Loucy (cell line): ENCODE data around the gene DROSHA.

Source experiments
- H2AFZ ChIP-seq: fragments of 200-600 bp; sonication (generic); 2 replicates; pipeline ENCODE4 v1.6.0; 2016; ENCODE audit warnings: antibody characterized with exemption, mild to moderate bottlenecking, low read length, moderate library complexity
- H3F3A ChIP-seq: fragments of 200-600 bp; 2 replicates; pipeline ENCODE4 v1.6.0; 2016; ENCODE audit warnings: antibody characterized with exemption, low read depth, mild to moderate bottlenecking
- H3K27me3 ChIP-seq: fragments of 200-600 bp; sonication (generic); 2 replicates; pipeline ENCODE4 v1.6.1; 2014; ENCODE audit warnings: low read length, mild to moderate bottlenecking; ENCODE audit not compliant: insufficient read depth, poor library complexity, severe bottlenecking
- H3K36me3 ChIP-seq: fragments of 200-600 bp; sonication (generic); 2 replicates; pipeline ENCODE4 v1.6.1; 2016; ENCODE audit warnings: low read length; ENCODE audit not compliant: insufficient read depth
- H3K4me1 ChIP-seq: fragments of 200-600 bp; sonication (generic); 2 replicates; pipeline ENCODE4 v1.5.1; 2014; ENCODE audit warnings: low read length, mild to moderate bottlenecking; ENCODE audit not compliant: insufficient read depth, poor library complexity, severe bottlenecking
- H3K4me2 ChIP-seq: fragments of 200-600 bp; sonication (generic); 2 replicates; pipeline ENCODE4 v1.6.0; 2014; ENCODE audit warnings: antibody characterized with exemption, low read length, low read depth, mild to moderate bottlenecking; ENCODE audit not compliant: poor library complexity, severe bottlenecking
- H3K4me3 ChIP-seq: fragments of 200-600 bp; sonication (generic); 2 replicates; pipeline ENCODE4 v1.5.1; 2014; ENCODE audit warnings: low read length, mild to moderate bottlenecking, mixed read lengths; ENCODE audit not compliant: poor library complexity, severe bottlenecking
- H3K79me2 ChIP-seq: fragments of 200-600 bp; sonication (generic); 2 replicates; pipeline ENCODE4 v1.6.1; 2014; ENCODE audit warnings: low read length; ENCODE audit not compliant: insufficient read depth
- H3K9ac ChIP-seq: fragments of 200-600 bp; sonication (generic); 2 replicates; pipeline ENCODE4 v1.6.0; 2014; ENCODE audit warnings: mild to moderate bottlenecking, low read depth, low read length, moderate library complexity; ENCODE audit not compliant: poor library complexity, severe bottlenecking
- H3K9me2 ChIP-seq: fragments of 200-600 bp; sonication (generic); replicated peaks from 2 replicates; pipeline ENCODE4 v1.6.1; 2016; ENCODE audit warnings: low read depth, low read length, mixed read lengths
- H3K9me3 ChIP-seq: fragments of 200-600 bp; sonication (generic); 2 replicates; pipeline ENCODE4 v1.6.1; 2014; ENCODE audit warnings: mild to moderate bottlenecking, antibody characterized with exemption, low read length, low read depth; ENCODE audit not compliant: insufficient read depth
- H4K20me1 ChIP-seq: fragments of 200-600 bp; sonication (generic); 2 replicates; pipeline ENCODE4 v1.6.0; 2014; ENCODE audit warnings: antibody characterized with exemption, low read length, mild to moderate bottlenecking; ENCODE audit not compliant: insufficient read depth, poor library complexity, severe bottlenecking
- EZH2phosphoT487 ChIP-seq: fragments of 200-600 bp; IDR thresholded peaks from 2 replicates; pipeline ENCODE4 v1.6.1; 2018; ENCODE audit warnings: antibody characterized with exemption, mild to moderate bottlenecking, moderate library complexity, borderline replicate concordance
- TF ChIP-seq, protein P1 (sequence below): fragments of 200-600 bp; sonication (generic); conservative IDR thresholded peaks from 2 replicates; pipeline ENCODE4 v1.5.1; 2014; ENCODE audit warnings: mild to moderate bottlenecking, antibody characterized with exemption, low read length

Gene DROSHA

DNA sequence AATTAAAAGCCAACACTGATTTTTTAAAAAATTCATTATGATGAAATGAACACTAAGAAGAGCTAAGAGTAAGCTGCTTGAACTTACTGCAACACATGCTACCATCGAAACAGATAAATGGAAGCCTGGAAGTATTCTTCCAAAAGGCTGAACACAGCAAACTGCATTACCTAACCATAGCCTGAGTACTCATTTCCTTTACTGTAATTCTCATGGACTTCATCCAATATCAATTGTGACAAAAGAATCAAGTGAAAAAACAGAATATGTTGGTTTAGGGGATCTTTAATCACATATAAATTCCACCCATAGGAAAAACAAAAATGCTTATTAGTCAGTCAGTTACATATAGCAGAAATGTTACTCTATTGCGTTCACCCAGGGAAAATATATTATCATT, 68.5 kb downstream of the DROSHA start:
- no peaks in the 10 kb centered on the region for H3K79me2 ChIP-seq
- TF ChIP-seq, protein P1, sequence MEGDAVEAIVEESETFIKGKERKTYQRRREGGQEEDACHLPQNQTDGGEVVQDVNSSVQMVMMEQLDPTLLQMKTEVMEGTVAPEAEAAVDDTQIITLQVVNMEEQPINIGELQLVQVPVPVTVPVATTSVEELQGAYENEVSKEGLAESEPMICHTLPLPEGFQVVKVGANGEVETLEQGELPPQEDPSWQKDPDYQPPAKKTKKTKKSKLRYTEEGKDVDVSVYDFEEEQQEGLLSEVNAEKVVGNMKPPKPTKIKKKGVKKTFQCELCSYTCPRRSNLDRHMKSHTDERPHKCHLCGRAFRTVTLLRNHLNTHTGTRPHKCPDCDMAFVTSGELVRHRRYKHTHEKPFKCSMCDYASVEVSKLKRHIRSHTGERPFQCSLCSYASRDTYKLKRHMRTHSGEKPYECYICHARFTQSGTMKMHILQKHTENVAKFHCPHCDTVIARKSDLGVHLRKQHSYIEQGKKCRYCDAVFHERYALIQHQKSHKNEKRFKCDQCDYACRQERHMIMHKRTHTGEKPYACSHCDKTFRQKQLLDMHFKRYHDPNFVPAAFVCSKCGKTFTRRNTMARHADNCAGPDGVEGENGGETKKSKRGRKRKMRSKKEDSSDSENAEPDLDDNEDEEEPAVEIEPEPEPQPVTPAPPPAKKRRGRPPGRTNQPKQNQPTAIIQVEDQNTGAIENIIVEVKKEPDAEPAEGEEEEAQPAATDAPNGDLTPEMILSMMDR = no peak
- no peak for TF ChIP-seq EZH2phosphoT487
- no peak overlapping the region for H3K4me2 ChIP-seq
- H3K9ac ChIP-seq = no peak overlapping the region
- H3K4me1 ChIP-seq = no peaks in the 10 kb centered on the region
- H3K9me2 ChIP-seq = no peaks in the 10 kb centered on the region
- no peak overlapping the region for H3K4me3 ChIP-seq
- H4K20me1 ChIP-seq = no peaks in the 10 kb centered on the region
- H3K36me3 ChIP-seq = peaks cover 83% of the 10 kb centered on the region
- no peaks in the 10 kb centered on the region for H3K27me3 ChIP-seq
- 0 out of 2 replicates have a peak, but pooled peaks cover 3% of the 10 kb centered on the region for H3K9me3 ChIP-seq
- H2AFZ ChIP-seq = no peak overlapping the region
- H3F3A ChIP-seq = no peaks in the 10 kb centered on the region

DNA sequence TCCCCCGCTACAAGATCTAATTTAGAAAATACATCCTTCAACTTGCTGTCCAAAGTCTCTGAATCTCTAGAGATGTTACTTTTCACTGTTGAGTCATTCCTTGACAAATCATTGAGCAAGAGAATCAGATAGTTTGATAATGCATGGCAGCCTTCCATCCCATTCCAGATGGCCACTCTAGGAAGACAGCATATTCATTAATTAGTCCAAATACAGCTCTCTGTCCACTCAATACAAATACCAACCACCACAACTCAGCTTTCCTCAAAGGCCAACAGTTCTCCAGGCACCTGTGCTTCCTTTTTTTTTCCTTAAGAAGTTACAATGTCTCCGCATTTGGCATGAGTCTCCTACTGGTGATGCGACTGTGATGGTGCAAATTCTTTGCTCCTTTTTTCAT, 72.3 kb downstream of the DROSHA start:
- TF ChIP-seq EZH2phosphoT487 = no peak
- TF ChIP-seq, protein P1 = no peak
- H4K20me1 ChIP-seq = no peaks in the 10 kb centered on the region
- 0 out of 2 replicates have a peak, but pooled peaks cover 3% of the 10 kb centered on the region for H3K9me3 ChIP-seq
- no peaks in the 10 kb centered on the region for H3F3A ChIP-seq
- H3K9me2 ChIP-seq = no peaks in the 10 kb centered on the region
- peaks cover 66% of the 10 kb centered on the region for H3K36me3 ChIP-seq
- no peaks in the 10 kb centered on the region for H3K27me3 ChIP-seq
- no peak overlapping the region for H2AFZ ChIP-seq
- H3K9ac ChIP-seq = no peak overlapping the region
- H3K79me2 ChIP-seq = no peaks in the 10 kb centered on the region
- H3K4me1 ChIP-seq = no peaks in the 10 kb centered on the region
- H3K4me3 ChIP-seq = no peak overlapping the region
- no peak overlapping the region for H3K4me2 ChIP-seq

DNA sequence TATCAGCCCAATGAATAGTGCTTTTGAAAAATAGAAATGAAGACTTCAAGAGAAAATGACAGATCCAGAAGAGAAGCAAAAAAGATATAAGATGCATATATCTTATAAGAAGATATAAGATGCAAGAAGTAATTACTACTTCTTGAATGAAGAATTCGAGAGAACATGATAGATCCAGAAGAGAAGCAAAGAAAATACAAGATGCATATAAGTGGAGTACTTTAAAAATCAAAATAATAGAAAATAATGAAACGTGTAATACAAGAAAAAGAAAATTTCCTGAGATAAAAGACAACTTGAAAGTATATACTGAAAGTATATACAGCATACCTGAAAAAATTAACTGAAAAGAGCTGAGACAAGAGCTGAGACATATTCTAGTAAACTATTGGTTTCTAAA, 76.7 kb downstream of the DROSHA start:
- H3F3A ChIP-seq = no peaks in the 10 kb centered on the region
- no peak overlapping the region for H3K4me2 ChIP-seq
- H3K79me2 ChIP-seq = no peaks in the 10 kb centered on the region
- no peak overlapping the region for H3K9ac ChIP-seq
- H3K4me3 ChIP-seq = no peak overlapping the region
- H3K4me1 ChIP-seq = no peaks in the 10 kb centered on the region
- no peak for TF ChIP-seq EZH2phosphoT487
- TF ChIP-seq, protein P1 = no peak
- no peaks in the 10 kb centered on the region for H3K9me3 ChIP-seq
- H3K9me2 ChIP-seq = no peaks in the 10 kb centered on the region
- no peak overlapping the region for H2AFZ ChIP-seq
- H3K36me3 ChIP-seq = peaks cover 46% of the 10 kb centered on the region
- no peaks in the 10 kb centered on the region for H3K27me3 ChIP-seq
- no peaks in the 10 kb centered on the region for H4K20me1 ChIP-seq
